ENCODE data around the gene RASGRP3.
"Not testable (repeated sequence)": the region's sequence is repeated elsewhere in the genome, so short reads cannot be mapped to it uniquely, and the experiment has no call there.

Gene RASGRP3

GRCh38 chr2:33476131-33476792 is at the start of gene RASGRP3:
TSS of gene RASGRP3 (plus strand) at chr2:33476649. CDS start at chr2:33515137, 38,488 bp downstream.
- peak; percentile 32 for DNase-seq (ENCODE audit: low read depth)

- DNase-seq (ENCODE audit: low read depth): no peak
These were observed 49.7 kb upstream of the RASGRP3 start for GRCh38 chr2:33426666-33427231.

- no peak for DNase-seq (ENCODE audit: low read depth)
These were observed 46.4 kb upstream of the RASGRP3 start for GRCh38 chr2:33430077-33430476.

- DNase-seq (ENCODE audit: low read depth): no peak
These were observed 45.6 kb upstream of the RASGRP3 start for GRCh38 chr2:33430856-33431255.

GRCh38 chr2:33432871-33433270 is 43.6 kb upstream of the RASGRP3 start:
- no peak for DNase-seq (ENCODE audit: low read depth)

GRCh38 chr2:33433279-33434235 is 42.9 kb upstream of the RASGRP3 start:
- no peak for DNase-seq (ENCODE audit: low read depth)

- no peak for DNase-seq (ENCODE audit: low read depth)
These were observed 40.9 kb upstream of the RASGRP3 start for GRCh38 chr2:33435518-33435917.

- no peak for DNase-seq (ENCODE audit: low read depth)
These were observed 40.4 kb upstream of the RASGRP3 start for GRCh38 chr2:33436083-33436482.

GRCh38 chr2:33437297-33437696 is 39.2 kb upstream of the RASGRP3 start:
- no peak for DNase-seq (ENCODE audit: low read depth)

- no peak for DNase-seq (ENCODE audit: low read depth)
These were observed 38.6 kb upstream of the RASGRP3 start for GRCh38 chr2:33437815-33438214.

GRCh38 chr2:33441235-33441810 is 35.1 kb upstream of the RASGRP3 start:
- no peak for DNase-seq (ENCODE audit: low read depth)

GRCh38 chr2:33442052-33442451 is 34.4 kb upstream of the RASGRP3 start:
- not testable (repeated sequence) for DNase-seq (ENCODE audit: low read depth)

GRCh38 chr2:33442528-33443079 is 33.8 kb upstream of the RASGRP3 start:
- no peak for DNase-seq (ENCODE audit: low read depth)

GRCh38 chr2:33443274-33443829 is 33.1 kb upstream of the RASGRP3 start:
- no peak for DNase-seq (ENCODE audit: low read depth)

- no peak for DNase-seq (ENCODE audit: low read depth)
These were observed 31.5 kb upstream of the RASGRP3 start for GRCh38 chr2:33444967-33445366.

- no peak for DNase-seq (ENCODE audit: low read depth)
These were observed 28.1 kb upstream of the RASGRP3 start for GRCh38 chr2:33448220-33448899.

- DNase-seq (ENCODE audit: low read depth): no peak
These were observed 25.2 kb upstream of the RASGRP3 start for GRCh38 chr2:33451214-33451613.

GRCh38 chr2:33451825-33452224 is 24.6 kb upstream of the RASGRP3 start:
- no peak for DNase-seq (ENCODE audit: low read depth)

- no peak for DNase-seq (ENCODE audit: low read depth)
These were observed 23.9 kb upstream of the RASGRP3 start for GRCh38 chr2:33452545-33452944.

GRCh38 chr2:33453905-33454479 is 22.5 kb upstream of the RASGRP3 start:
- DNase-seq (ENCODE audit: low read depth): no peak

Measured in stimulated activated CD4-positive, alpha-beta T cell treated with anti-CD3 and anti-CD28 coated beads, Interleukin-2, amount 100 ng/mL, for 4 hours (primary cell).